Nephron progenitor cell (in vitro differentiated cells): ENCODE data around the gene ERO1A.

ENCODE experiments used
- DNase-seq: peaks from one replicate; pipeline ENCODE4 v3.0.0; 2021
- H3K27ac Mint-ChIP-seq: 2 replicates; pipeline ENCODE4 v1.8.0; 2021; ENCODE audit warnings: mild to moderate bottlenecking, moderate library complexity, mixed read lengths
- H3K27me3 Mint-ChIP-seq: 2 replicates; pipeline ENCODE4 v1.8.0; 2021; ENCODE audit warnings: mild to moderate bottlenecking, low read depth, mixed read lengths; ENCODE audit not compliant: poor library complexity
- H3K36me3 Mint-ChIP-seq: 2 replicates; pipeline ENCODE4 v1.8.0; 2021; ENCODE audit warnings: low read depth, mixed read lengths
- H3K4me1 Mint-ChIP-seq: 2 replicates; pipeline ENCODE4 v1.8.0; 2021; ENCODE audit warnings: mixed read lengths
- H3K4me3 Mint-ChIP-seq: 2 replicates; pipeline ENCODE4 v1.8.0; 2021; ENCODE audit warnings: mild to moderate bottlenecking, moderate library complexity, mixed read lengths
- H3K9me3 Mint-ChIP-seq: 2 replicates; pipeline ENCODE4 v1.8.0; 2021; ENCODE audit warnings: mild to moderate bottlenecking, moderate library complexity, mixed read lengths
- TF ChIP-seq, protein P1 (sequence below): fragments of 200-600 bp; sonication (generic); IDR thresholded peaks from 2 replicates; pipeline ENCODE4 v1.5.0; 2021; ENCODE audit warnings: antibody characterized with exemption

ERO1A gene

DNA sequence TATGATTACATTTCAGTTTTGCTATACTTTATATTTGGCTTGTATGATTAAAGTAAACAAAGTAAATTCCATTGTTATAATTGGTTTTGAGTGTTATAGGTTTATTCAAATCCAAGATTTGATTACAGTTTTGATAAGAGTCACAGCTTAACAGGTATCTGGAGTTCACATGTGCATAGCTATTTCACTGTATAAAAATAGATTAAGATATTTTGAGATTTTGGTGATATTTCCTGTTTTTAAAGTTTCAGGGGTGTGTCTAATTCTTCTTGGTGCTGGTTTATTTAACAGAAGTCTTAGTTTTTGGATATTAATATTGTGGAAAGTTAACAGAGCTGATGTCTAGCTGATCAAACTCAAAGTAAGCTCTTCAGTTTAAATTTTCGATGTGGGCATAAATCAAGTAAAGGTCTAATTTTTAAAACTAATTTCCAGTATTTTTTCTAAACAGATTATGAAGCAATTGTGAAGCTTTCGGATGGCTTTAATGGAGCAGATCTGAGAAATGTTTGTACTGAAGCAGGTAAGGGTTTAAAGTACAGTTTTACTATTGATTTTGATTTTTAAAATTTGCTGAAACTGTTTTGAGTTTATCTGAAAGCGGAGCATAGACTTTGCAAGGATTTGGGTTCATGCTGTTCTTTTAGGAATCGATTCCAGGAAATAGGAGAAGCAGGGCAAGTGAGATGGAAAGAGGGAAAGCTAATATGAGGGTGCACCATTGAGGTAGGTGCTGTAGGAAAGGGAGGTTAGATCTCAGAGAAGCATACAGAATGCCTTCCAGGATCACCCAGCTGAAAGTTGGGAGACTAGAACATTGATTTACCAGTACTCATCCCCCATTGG lies 28.4 kb upstream of the ERO1A start:
- no peak overlapping the region for H3K27ac Mint-ChIP-seq
- H3K9me3 Mint-ChIP-seq, result no peaks in the 10 kb centered on the region
- H3K27me3 Mint-ChIP-seq, result no peaks in the 10 kb centered on the region
- H3K4me3 Mint-ChIP-seq, result no peak overlapping the region
- no peak for DNase-seq
- H3K4me1 Mint-ChIP-seq, result no peaks in the 10 kb centered on the region
- TF ChIP-seq, protein P1, sequence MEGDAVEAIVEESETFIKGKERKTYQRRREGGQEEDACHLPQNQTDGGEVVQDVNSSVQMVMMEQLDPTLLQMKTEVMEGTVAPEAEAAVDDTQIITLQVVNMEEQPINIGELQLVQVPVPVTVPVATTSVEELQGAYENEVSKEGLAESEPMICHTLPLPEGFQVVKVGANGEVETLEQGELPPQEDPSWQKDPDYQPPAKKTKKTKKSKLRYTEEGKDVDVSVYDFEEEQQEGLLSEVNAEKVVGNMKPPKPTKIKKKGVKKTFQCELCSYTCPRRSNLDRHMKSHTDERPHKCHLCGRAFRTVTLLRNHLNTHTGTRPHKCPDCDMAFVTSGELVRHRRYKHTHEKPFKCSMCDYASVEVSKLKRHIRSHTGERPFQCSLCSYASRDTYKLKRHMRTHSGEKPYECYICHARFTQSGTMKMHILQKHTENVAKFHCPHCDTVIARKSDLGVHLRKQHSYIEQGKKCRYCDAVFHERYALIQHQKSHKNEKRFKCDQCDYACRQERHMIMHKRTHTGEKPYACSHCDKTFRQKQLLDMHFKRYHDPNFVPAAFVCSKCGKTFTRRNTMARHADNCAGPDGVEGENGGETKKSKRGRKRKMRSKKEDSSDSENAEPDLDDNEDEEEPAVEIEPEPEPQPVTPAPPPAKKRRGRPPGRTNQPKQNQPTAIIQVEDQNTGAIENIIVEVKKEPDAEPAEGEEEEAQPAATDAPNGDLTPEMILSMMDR, result no peak
- H3K36me3 Mint-ChIP-seq, result peaks cover 79% of the 10 kb centered on the region

DNA sequence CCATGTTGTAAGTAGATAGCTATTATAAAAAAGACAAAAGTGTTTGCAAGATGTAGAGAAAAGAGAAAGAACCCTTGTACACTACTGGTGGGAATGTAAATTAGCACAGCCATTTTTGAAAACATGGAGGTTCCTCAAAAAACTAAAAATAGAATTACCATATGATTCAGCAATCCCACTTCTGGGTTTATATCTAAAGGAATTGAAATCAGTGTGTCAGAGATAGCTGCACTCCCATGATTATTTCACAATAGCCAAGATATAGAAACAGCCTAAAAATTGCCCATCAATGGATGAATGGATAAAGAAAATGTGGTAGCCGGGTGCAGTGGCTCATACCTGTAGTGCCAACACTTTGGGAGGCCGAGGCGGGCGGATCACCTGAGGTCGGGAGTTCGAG lies 20.8 kb upstream of the ERO1A start:
- no peaks in the 10 kb centered on the region for H3K4me1 Mint-ChIP-seq
- TF ChIP-seq, protein P1, result no peak
- no peaks in the 10 kb centered on the region for H3K9me3 Mint-ChIP-seq
- H3K27me3 Mint-ChIP-seq, result no peaks in the 10 kb centered on the region
- H3K27ac Mint-ChIP-seq, result no peak overlapping the region
- H3K4me3 Mint-ChIP-seq, result no peak overlapping the region
- no peak for DNase-seq
- peaks cover 78% of the 10 kb centered on the region for H3K36me3 Mint-ChIP-seq

DNA sequence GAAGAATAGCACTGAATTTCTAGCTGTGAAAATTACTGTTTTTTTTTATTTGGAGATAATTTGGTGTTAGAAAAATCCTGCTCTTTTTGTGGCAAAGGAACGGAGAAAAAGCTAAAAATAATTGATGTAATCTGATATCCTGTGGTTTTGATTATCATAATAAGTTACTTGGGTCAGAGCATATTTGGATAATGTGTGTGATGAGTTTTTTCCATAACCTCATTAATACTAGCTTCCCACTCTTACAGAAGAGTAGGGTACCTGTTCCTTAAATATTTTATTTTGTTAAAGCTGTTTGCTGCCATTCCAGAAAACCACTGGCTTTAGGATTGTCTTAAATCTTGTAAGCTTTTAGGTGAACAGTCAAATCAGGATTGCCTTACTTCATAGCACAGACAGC lies 16.3 kb upstream of the ERO1A start:
- TF ChIP-seq, protein P1, result no peak
- no peak overlapping the region for H3K27ac Mint-ChIP-seq
- no peak overlapping the region for H3K4me3 Mint-ChIP-seq
- H3K27me3 Mint-ChIP-seq, result no peaks in the 10 kb centered on the region
- H3K4me1 Mint-ChIP-seq, result peaks cover 23% of the 10 kb centered on the region
- peaks cover 82% of the 10 kb centered on the region for H3K36me3 Mint-ChIP-seq
- no peak for DNase-seq
- H3K9me3 Mint-ChIP-seq, result peaks cover 2% of the 10 kb centered on the region

DNA sequence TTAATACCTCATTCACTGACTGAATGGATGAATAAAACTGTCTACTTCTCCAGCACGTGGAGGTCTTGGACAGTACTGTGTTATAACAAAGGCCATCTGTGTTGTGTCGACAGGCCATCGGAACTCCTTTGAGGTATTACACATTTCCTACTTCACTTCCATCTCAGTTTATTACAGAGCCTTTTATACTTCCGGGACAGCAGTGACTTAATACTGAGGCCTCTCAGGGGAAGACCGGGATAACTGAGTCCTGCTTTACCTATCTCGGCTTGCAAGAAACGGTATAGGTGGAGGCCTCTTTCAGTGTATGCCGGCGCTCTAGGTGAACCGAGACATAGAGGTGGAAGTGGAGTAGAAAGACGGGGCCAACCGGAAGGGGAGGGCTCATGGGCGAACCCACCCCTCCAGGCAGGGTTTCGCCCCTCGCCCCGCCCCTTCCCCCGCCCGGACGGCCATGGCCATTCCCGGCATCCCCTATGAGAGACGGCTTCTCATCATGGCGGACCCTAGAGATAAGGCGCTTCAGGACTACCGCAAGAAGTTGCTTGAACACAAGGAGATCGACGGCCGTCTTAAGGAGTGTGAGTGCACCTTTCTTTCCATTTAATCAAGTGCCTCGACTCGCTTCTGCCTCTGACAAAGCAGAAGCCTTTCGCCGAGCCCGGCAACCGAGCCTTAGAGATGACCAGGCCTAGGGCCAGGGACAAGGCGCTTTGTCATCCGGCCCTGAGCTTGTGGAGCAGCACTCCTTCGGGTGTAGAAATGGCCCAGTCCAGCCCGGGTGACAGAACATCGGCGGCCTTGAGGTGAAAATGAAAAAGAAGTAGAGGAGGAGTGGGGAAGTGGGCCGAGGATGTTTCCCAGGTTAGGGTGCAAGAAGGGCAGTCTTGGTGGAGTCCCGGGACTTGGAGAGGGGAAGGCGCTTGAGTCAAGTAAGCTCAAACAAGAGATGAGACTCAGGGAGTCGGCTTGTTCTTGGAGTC lies 11.7 kb upstream of the ERO1A start, which contains the start of gene PSMC6:
TSS of gene PSMC6 (plus strand) at position 477 of the 983 bp plus-strand sequence. CDS start at position 497, 20 bp downstream.
- H3K36me3 Mint-ChIP-seq, result peaks cover 48% of the 10 kb centered on the region
- peak within 1 kb of the TSS; percentile 100 for H3K4me3 Mint-ChIP-seq
- peaks cover 8% of the 10 kb centered on the region for H3K9me3 Mint-ChIP-seq
- TF ChIP-seq, protein P1, result no peak
- H3K4me1 Mint-ChIP-seq, result peaks cover 28% of the 10 kb centered on the region
- H3K27ac Mint-ChIP-seq, result peak within 1 kb of the TSS; percentile 100
- peak; percentile 96 for DNase-seq
- H3K27me3 Mint-ChIP-seq, result peaks cover 4% of the 10 kb centered on the region

DNA sequence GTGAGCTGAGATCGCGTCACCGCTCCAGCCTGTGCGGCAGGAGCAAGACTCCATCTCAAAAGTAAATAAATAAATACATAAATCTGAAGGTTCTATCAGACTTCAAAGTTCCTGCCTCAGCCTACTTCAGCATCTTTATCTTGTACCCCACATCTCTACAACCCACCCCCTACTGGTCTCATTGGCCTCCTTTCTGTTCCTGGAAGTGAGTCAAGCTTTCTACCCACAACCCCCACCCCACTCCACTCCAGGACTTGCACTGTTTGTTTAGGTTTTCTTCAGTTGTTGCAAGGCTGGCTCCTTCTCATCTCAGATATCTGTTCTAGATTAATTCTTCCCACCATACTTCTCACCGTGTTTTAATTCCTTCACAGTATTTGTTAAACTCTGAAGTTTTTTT lies 10.9 kb upstream of the ERO1A start:
- H3K27ac Mint-ChIP-seq, result no peak overlapping the region
- DNase-seq, result no peak
- H3K36me3 Mint-ChIP-seq, result peaks cover 41% of the 10 kb centered on the region
- TF ChIP-seq, protein P1, result no peak
- H3K4me3 Mint-ChIP-seq, result peak overlapping the region; percentile 100
- H3K9me3 Mint-ChIP-seq, result peaks cover 8% of the 10 kb centered on the region
- peaks cover 4% of the 10 kb centered on the region for H3K27me3 Mint-ChIP-seq
- peaks cover 28% of the 10 kb centered on the region for H3K4me1 Mint-ChIP-seq
